GM10248 (cell line): ENCODE results near the gene COG3.

Source experiments
- CTCF ChIA-PET: fragments of 300-600 bp; sonication (Branson Sonifier 250); formaldehyde crosslinking; extraction: SDS; loops from one replicate; lab custom pipeline; 2021; ENCODE audit warnings: antibody characterized with exemption; lab: Yijun Ruan, JAX
- POLR2A ChIA-PET: fragments of 350-650 bp; sonication (Branson Sonifier 250); formaldehyde crosslinking; extraction: SDS; loops from one replicate; lab custom pipeline; 2020; ENCODE audit warnings: antibody characterized with exemption; lab: Yijun Ruan, JAX
- DNase-seq: peaks from one replicate; pipeline ENCODE4 v3.0.0; 2012; ENCODE audit errors: extremely low spot score
- TF ChIP-seq, protein P1 (sequence below): IDR thresholded peaks from 2 replicates; pipeline ENCODE4 v1.5.1; 2012; ENCODE audit warnings: mild to moderate bottlenecking, low read depth; ENCODE audit errors: extremely low read depth, missing control alignments, control extremely low read depth

The COG3 gene

DNA sequence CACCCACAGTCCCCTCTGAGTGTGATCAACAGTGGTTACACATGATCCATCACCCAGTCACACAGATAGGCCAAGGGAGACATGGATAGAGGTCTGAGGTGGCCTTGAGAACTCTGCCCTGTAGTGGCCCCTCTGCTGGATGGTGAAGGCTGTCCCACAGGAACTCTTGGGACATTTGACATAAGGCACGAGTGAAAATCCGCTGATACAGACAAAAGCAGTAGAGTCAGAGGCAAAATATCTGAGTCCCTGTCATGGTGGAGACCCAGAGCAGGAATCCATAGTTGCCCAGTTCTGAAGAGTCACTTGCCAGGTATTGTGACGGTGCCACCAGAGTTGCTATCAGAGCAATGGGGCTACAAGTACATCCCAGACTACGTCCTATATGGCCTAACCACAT lies 27.8 kb upstream of the COG3 start:
- ChIA-PET CTCF (interaction anchor here (1.3 kb wide), 1 partner anchor 66 kb away, joined by 3 read pairs; no protein-coding TSS in a partner anchor), POLR2A (no interaction called here)
- DNase-seq = no peak
- TF ChIP-seq, protein P1, sequence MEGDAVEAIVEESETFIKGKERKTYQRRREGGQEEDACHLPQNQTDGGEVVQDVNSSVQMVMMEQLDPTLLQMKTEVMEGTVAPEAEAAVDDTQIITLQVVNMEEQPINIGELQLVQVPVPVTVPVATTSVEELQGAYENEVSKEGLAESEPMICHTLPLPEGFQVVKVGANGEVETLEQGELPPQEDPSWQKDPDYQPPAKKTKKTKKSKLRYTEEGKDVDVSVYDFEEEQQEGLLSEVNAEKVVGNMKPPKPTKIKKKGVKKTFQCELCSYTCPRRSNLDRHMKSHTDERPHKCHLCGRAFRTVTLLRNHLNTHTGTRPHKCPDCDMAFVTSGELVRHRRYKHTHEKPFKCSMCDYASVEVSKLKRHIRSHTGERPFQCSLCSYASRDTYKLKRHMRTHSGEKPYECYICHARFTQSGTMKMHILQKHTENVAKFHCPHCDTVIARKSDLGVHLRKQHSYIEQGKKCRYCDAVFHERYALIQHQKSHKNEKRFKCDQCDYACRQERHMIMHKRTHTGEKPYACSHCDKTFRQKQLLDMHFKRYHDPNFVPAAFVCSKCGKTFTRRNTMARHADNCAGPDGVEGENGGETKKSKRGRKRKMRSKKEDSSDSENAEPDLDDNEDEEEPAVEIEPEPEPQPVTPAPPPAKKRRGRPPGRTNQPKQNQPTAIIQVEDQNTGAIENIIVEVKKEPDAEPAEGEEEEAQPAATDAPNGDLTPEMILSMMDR = no peak

DNA sequence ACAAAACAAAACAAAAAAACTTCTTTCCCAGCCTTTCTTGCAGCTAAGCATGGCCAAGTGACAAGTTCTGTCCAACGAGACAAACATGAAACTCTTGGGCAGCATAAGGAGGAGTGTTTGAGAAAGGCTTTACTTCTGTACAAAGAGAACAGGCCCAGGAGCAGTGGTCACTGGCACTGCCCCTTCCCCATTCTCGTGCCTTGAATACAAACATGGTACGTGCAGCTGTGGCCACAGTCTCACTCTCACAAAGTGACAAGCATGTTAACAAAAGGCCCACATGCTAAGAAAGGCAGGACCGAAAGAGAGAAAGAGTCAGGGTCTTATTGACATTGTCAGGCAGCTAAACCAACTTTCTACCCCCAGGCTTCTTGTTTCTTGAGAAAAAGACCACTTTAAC lies 26.8 kb upstream of the COG3 start:
- ChIA-PET CTCF (interaction anchor here (1.3 kb wide), 1 partner anchor 67 kb away, joined by 3 read pairs; no protein-coding TSS in a partner anchor), POLR2A (no interaction called here)
- no peak for DNase-seq
- TF ChIP-seq, protein P1 = no peak

DNA sequence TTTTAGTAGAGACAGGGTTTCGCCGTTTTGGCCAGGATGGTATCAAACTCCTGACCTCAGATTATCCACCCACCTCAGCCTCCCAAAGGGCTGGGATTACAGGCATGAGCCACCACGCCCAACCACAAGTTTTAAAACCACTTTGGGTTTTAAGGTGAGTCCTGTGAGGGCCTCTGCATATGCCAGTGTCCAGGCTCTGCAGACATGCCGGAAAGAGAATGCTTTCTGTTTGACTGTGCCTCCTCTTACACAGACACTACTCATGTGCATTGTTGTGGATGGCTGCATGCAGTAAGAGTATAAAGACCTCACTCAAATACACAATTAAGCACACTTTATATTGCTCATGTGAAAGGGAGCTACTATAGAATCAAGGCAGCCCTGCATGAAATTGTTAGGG lies 25.7 kb upstream of the COG3 start:
- DNase-seq = no peak
- ChIA-PET CTCF (interaction anchor here (0.8 to 1.6 kb wide), 5 partner anchors 12 to 44 kb away, joined by 3 to 8 read pairs (median 3); no protein-coding TSS in a partner anchor), POLR2A (no interaction called here)
- TF ChIP-seq, protein P1 = no peak

DNA sequence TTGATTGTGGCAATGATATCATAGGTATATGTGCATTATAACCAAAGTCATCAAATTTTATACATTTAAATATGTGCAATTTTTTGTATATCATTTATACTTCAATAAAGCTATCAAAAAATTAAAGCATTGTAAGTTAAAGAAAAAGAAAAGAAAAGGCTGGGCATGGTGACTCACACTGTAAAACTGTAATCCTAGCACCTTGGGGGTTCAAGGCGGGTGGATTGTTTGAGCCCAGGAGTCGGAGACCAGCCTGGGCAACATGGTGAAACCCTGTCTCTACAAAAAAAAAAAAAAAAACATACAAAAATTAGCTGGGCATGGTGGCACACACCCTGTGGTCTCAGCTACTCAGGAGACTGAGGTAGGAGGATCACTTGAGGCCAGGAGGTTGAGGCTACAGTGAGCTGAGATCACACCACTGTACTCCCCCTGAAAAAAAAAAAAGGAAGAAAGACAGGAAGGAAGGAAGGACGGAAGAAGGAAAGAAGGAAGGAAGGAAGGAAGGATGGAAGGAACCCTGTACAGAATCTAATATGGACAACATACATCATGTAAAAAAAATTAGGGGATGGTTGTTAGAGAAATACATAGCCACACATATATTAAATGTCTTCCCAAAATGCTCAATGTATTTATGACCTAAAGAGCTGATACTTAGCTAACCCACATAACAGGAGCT lies 24.8 kb upstream of the COG3 start:
- ChIA-PET CTCF (interaction anchor here (0.8 to 1.6 kb wide), 5 partner anchors 11 to 45 kb away, joined by 3 to 8 read pairs (median 3); no protein-coding TSS in a partner anchor), POLR2A (no interaction called here)
- no peak for DNase-seq
- TF ChIP-seq, protein P1 = no peak

DNA sequence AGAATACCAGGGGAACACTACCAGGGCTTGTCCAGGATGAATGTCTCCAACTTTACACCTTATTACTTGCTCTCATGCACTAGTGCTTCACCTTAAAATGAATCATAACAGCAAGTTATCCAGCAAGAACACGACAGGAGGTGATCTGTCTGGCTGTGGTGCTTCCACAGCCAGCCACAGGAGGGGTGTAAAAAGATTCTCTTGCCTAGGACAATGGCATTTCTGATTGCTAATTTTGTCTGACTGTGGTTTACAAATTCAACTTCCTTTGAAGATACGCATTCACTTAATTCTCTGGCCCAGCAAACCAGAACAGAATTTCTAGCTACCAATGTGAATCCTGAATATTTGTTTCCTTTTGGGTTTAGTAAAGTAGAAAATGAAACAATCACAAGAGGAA lies 23.1 kb upstream of the COG3 start:
- POLR2A ChIA-PET = no interaction called here
- TF ChIP-seq, protein P1 = peak; percentile 12
- CTCF ChIA-PET = no interaction called here
- peak; percentile 41 for DNase-seq

DNA sequence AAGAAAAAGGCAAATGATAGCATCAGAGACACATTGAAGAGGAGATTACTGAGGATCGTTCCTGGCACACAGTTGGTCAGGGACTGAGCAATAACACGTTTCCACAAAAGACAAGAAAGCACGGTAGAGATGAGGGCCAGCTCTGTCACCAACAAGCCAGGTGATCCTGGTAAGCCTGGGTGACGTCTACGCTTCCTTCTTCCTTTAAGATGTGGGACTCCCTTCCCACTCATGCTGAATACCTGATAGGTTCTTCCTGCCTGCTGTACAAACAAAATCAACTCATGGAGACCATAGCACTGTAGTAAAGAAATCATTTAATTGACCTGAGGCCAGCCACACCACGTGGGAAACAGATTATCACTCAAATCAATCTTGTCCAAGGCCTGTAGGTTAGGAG lies 19.7 kb upstream of the COG3 start:
- DNase-seq = no peak
- TF ChIP-seq, protein P1 = no peak
- CTCF ChIA-PET = no interaction called here
- POLR2A ChIA-PET = no interaction called here
